Hepatocyte (in vitro differentiated cells): ENCODE data around the gene ADGRV1. TPM values are rescaled to one million over a fixed set of nuclear protein-coding genes. Genes with fewer than 3 reads are reported as not detected.

Experiments
- DNase-seq: peaks from one replicate; pipeline ENCODE4 v3.0.0-alpha.2; 2016; ENCODE audit warnings: low spot score
- H2AFZ ChIP-seq: fragments of 200-600 bp; sonication (generic); 2 replicates; pipeline ENCODE4 v1.6.0; 2016; ENCODE audit warnings: antibody characterized with exemption, mild to moderate bottlenecking
- H3K27ac ChIP-seq: fragments of 200-600 bp; sonication (generic); 2 replicates; pipeline ENCODE4 v1.5.1; 2016; ENCODE audit warnings: mild to moderate bottlenecking
- H3K27me3 ChIP-seq: fragments of 200-600 bp; sonication (generic); 2 replicates; pipeline ENCODE4 v1.6.1; 2016
- H3K36me3 ChIP-seq: fragments of 200-600 bp; sonication (generic); replicated peaks from 2 replicates; pipeline ENCODE4 v1.5.1; 2016; ENCODE audit warnings: low read depth; ENCODE audit not compliant: insufficient read depth
- H3K4me1 ChIP-seq: fragments of 200-600 bp; sonication (generic); 2 replicates; pipeline ENCODE4 v1.5.1; 2016; ENCODE audit warnings: mild to moderate bottlenecking, moderate library complexity; ENCODE audit not compliant: insufficient read depth
- H3K4me2 ChIP-seq: fragments of 200-600 bp; sonication (generic); 2 replicates; pipeline ENCODE4 v1.6.0; 2016
- H3K4me3 ChIP-seq: fragments of 200-600 bp; sonication (generic); 2 replicates; pipeline ENCODE4 v1.5.1; 2016; ENCODE audit warnings: mild to moderate bottlenecking
- H3K79me2 ChIP-seq: fragments of 200-600 bp; sonication (generic); 2 replicates; pipeline ENCODE4 v1.6.0; 2017; ENCODE audit warnings: mild to moderate bottlenecking
- H3K9me2 ChIP-seq: fragments of 200-600 bp; sonication (generic); replicated peaks from 2 replicates; pipeline ENCODE4 v1.6.0; 2017; ENCODE audit warnings: mild to moderate bottlenecking; ENCODE audit not compliant: insufficient read depth
- H3K9me3 ChIP-seq: fragments of 200-600 bp; sonication (generic); 2 replicates; pipeline ENCODE4 v1.5.1; 2016; ENCODE audit warnings: low read depth, mild to moderate bottlenecking
- H4K20me1 ChIP-seq: fragments of 200-600 bp; sonication (generic); 2 replicates; pipeline ENCODE4 v1.6.0; 2016; ENCODE audit warnings: mild to moderate bottlenecking; ENCODE audit not compliant: insufficient read depth, poor library complexity, severe bottlenecking
- EZH2 ChIP-seq: fragments of 200-600 bp; sonication (generic); IDR thresholded peaks from 2 replicates; pipeline ENCODE4 v1.6.1; 2016; ENCODE audit warnings: antibody characterized with exemption, mild to moderate bottlenecking, borderline replicate concordance
- EZH2phosphoT487 ChIP-seq: fragments of 200-600 bp; sonication (generic); IDR thresholded peaks from one replicate; pipeline ENCODE4 v1.6.1; 2018; ENCODE audit warnings: antibody characterized with exemption, mild to moderate bottlenecking, low read depth, moderate library complexity; ENCODE audit not compliant: unreplicated experiment, severe bottlenecking
- WGBS: methylation state at CpG from one replicate; pipeline ENCODE4 v1.1.6; 2016; ENCODE audit warnings: low lambda C conversion rate; ENCODE audit errors: missing lambda C conversion rate; 5-methylcytosine and 5-hydroxymethylcytosine counted together
- polyA plus RNA-seq: library from polyadenylated mRNA; unstranded; fragments of >200 nt; fragmentation: Nextera tagmentation; extraction: Ambion mirVana; gene quantifications from 2 replicates; pipeline ENCODE4 v1.2.1, GENCODE V29; 2016
- total RNA-seq: library from RNA; depleted of rRNA; stranded (reverse); fragments of >200 nt; gene quantifications from 2 replicates; pipeline ENCODE4 v1.2.3, GENCODE V29; 2014
- TF ChIP-seq, protein P1 (sequence below): fragments of 200-600 bp; sonication (generic); IDR thresholded peaks from 2 replicates; pipeline ENCODE4 v1.5.1; 2016; ENCODE audit warnings: antibody characterized with exemption, mild to moderate bottlenecking; ENCODE audit not compliant: poor library complexity

ADGRV1 gene
- total and polyA plus RNA-seq, 2 experiments from 2014 or later = 74.9 to 88.3 TPM

DNA sequence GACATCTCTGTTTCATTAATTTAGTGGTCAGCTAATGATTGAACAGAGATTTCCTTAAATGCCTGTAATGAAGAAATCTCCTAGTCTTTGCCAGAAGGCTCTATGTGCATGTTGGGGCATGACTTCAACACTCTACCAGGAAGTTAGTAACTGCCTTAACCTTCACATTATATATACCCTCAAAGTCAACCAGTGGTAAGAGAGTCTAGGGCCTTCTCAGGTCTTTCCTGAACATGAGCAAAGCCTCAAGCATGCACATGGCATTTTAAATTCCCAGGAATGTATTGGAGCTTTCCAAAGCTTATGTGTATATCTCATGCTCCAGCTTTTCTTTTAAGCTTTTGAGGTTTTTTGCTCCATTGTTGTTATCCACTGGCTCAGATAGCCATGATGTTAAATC is 436.2 kb downstream of the ADGRV1 start:
- no peak for DNase-seq
- Histone ChIP-seq H3K4me2 (no peak overlapping the region), H3K4me3 (no peak overlapping the region), H3K9me2 (no peaks in the 10 kb centered on the region), H3K36me3 (no peaks in the 10 kb centered on the region), H2AFZ (no peak overlapping the region), H4K20me1 (no peaks in the 10 kb centered on the region), H3K79me2 (no peaks in the 10 kb centered on the region), H3K27me3 (no peaks in the 10 kb centered on the region), H3K27ac (no peak overlapping the region), H3K4me1 (no peaks in the 10 kb centered on the region), H3K9me3 (no peaks in the 10 kb centered on the region)
- TF ChIP-seq EZH2 = no peak
- no peak for TF ChIP-seq EZH2phosphoT487
- TF ChIP-seq, protein P1, sequence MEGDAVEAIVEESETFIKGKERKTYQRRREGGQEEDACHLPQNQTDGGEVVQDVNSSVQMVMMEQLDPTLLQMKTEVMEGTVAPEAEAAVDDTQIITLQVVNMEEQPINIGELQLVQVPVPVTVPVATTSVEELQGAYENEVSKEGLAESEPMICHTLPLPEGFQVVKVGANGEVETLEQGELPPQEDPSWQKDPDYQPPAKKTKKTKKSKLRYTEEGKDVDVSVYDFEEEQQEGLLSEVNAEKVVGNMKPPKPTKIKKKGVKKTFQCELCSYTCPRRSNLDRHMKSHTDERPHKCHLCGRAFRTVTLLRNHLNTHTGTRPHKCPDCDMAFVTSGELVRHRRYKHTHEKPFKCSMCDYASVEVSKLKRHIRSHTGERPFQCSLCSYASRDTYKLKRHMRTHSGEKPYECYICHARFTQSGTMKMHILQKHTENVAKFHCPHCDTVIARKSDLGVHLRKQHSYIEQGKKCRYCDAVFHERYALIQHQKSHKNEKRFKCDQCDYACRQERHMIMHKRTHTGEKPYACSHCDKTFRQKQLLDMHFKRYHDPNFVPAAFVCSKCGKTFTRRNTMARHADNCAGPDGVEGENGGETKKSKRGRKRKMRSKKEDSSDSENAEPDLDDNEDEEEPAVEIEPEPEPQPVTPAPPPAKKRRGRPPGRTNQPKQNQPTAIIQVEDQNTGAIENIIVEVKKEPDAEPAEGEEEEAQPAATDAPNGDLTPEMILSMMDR = no peak

DNA sequence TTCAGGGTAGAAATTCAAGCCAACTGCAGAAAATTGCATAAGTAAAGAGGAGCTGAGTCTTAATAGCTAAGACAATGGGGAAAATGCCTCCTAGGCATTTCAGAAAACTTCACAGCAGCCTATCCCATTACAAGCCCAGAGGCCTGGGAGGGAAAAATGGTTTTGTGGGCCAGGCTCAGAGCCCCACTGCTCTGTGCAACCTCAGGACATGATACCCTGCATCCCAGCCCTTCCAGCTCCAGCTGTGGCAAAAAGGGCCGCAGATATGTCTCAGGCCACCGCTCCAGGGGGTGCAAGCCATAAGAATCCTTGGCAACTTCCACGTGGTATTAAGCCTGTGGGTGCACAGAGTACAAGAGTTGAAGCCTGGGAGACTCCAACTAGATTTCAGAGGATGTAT is 437.5 kb downstream of the ADGRV1 start:
- Histone ChIP-seq H3K27me3 (no peaks in the 10 kb centered on the region), H2AFZ (no peak overlapping the region), H3K4me1 (no peaks in the 10 kb centered on the region), H3K79me2 (no peaks in the 10 kb centered on the region), H3K9me2 (no peaks in the 10 kb centered on the region), H3K36me3 (no peaks in the 10 kb centered on the region), H3K4me3 (no peak overlapping the region), H3K27ac (no peak overlapping the region), H3K4me2 (no peak overlapping the region), H4K20me1 (no peaks in the 10 kb centered on the region), H3K9me3 (no peaks in the 10 kb centered on the region)
- TF ChIP-seq, protein P1 = no peak
- no peak for TF ChIP-seq EZH2phosphoT487
- no peak for TF ChIP-seq EZH2
- no peak for DNase-seq
- 94% methylated on average over 3 of the region's 3 CpGs for WGBS

DNA sequence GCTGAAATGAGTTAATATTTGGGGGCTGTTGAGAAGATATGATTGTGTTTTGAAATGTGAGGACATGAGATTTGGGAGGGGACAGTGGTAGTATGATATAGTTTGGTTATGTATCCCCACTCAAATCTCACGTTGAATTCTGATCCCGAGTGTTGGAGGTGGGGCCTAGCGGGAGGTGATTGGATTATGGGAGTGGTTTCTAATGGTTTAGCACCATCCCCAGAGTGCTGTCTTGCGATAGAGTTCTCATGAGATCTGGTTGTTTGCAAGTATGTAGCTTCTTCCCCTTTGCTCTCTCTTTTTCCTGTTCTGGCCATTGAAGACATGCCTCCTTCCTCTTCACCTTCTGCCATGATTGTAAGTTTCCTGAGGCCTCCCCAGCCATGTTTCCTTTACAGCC is 438.5 kb downstream of the ADGRV1 start:
- no peaks in the 10 kb centered on the region for H3K9me3 ChIP-seq
- no peak overlapping the region for H3K4me2 ChIP-seq
- no peaks in the 10 kb centered on the region for H3K4me1 ChIP-seq
- 96% methylated on average over 4 of the region's 4 CpGs for WGBS
- H3K4me3 ChIP-seq = no peak overlapping the region
- H3K9me2 ChIP-seq = no peaks in the 10 kb centered on the region
- H3K36me3 ChIP-seq = no peaks in the 10 kb centered on the region
- H4K20me1 ChIP-seq = no peaks in the 10 kb centered on the region
- no peak for DNase-seq
- TF ChIP-seq EZH2 = no peak
- H2AFZ ChIP-seq = no peak overlapping the region
- no peaks in the 10 kb centered on the region for H3K27me3 ChIP-seq
- H3K27ac ChIP-seq = no peak overlapping the region
- H3K79me2 ChIP-seq = no peaks in the 10 kb centered on the region

DNA sequence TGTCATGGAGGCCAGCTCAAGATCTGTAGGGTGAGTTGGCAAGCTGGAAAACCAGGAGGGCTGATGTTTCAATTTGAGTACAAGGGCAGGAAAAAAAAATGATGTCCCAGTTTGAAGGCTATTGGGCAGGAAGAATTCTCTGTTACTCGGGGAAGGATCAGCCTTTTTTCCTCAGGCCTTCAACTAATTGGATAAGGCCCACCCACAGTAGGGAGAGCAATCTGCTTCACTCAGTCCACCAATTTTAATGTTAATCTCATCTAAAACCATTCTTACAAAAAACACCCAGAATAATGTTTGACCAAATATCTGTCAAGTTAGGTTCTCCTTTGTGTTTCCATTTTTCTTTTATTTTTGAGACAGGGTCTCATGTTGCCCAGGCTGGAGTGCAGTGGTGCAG is 442.1 kb downstream of the ADGRV1 start:
- H3K27ac ChIP-seq = no peak overlapping the region
- no peaks in the 10 kb centered on the region for H3K36me3 ChIP-seq
- no peaks in the 10 kb centered on the region for H3K27me3 ChIP-seq
- H2AFZ ChIP-seq = no peak overlapping the region
- H3K4me3 ChIP-seq = no peak overlapping the region
- WGBS = 77% methylated on average over 1 of the region's 1 CpG
- no peaks in the 10 kb centered on the region for H3K9me2 ChIP-seq
- H3K79me2 ChIP-seq = no peaks in the 10 kb centered on the region
- no peak overlapping the region for H3K4me2 ChIP-seq
- TF ChIP-seq EZH2phosphoT487 = no peak
- no peak for TF ChIP-seq EZH2
- DNase-seq = no peak
- no peaks in the 10 kb centered on the region for H3K9me3 ChIP-seq
- H4K20me1 ChIP-seq = no peaks in the 10 kb centered on the region
- H3K4me1 ChIP-seq = no peaks in the 10 kb centered on the region
